LoVo (cell line): Measurements from ENCODE around the gene NUTM2B.
"Not testable (repeated sequence)": the region's sequence is repeated elsewhere in the genome, so short reads cannot be mapped to it uniquely, and the experiment has no call there.

ENCODE experiments used
- DNase-seq: peaks from one replicate; pipeline ENCODE4 v3.0.0-alpha.2; 2016; ENCODE audit warnings: low spot score

NUTM2B gene, protein sequence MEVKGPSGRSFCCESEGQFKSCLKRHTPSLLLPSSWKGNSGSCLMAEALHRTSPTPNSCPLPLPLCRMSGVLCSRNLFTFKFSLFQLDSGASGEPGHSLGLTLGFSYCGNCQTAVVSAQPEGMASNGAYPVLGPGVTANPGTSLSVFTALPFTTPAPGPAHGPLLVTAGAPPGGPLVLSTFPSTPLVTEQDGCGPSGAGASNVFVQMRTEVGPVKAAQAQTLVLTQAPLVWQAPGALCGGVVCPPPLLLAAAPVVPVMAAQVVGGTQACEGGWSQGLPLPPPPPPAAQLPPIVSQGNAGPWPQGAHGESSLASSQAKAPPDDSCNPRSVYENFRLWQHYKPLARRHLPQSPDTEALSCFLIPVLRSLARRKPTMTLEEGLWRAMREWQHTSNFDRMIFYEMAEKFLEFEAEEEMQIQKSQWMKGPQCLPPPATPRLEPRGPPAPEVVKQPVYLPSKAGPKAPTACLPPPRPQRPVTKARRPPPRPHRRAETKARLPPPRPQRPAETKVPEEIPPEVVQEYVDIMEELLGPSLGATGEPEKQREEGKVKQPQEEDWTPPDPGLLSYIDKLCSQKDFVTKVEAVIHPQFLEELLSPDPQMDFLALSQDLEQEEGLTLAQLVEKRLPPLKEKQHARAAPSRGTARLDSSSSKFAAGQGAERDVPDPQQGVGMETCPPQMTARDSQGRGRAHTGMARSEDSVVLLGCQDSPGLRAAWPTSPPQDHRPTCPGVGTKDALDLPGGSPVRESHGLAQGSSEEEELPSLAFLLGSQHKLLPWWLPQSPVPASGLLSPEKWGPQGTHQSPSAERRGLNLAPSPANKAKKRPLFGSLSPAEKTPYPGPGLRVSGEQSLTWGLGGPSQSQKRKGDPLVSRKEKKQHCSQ

DNA sequence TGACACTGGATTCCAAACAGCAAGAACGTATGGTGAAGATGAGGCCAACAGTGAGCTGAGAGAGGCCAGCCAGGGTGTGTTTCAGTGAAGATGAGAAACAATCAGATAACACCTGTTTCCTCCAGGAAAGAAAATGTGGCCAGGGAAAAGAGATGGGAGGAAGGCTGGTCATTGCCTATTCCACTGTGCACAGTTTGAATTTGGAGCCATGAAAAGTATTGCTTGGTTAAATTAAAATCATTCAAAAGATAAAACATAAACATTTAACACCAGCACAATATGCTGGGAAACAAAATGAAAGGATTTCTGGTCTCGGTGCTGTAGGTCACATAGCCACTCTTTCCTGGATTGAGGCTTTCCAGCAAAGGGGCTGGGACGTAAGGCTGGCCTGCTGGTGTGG, at the start of gene NUTM2B:
Gene NUTM2B (plus strand): TSS at position 301 of the 400 bp plus-strand sequence. CDS start 383 bp downstream, outside the sequence.
- DNase-seq = not testable (repeated sequence)

DNA sequence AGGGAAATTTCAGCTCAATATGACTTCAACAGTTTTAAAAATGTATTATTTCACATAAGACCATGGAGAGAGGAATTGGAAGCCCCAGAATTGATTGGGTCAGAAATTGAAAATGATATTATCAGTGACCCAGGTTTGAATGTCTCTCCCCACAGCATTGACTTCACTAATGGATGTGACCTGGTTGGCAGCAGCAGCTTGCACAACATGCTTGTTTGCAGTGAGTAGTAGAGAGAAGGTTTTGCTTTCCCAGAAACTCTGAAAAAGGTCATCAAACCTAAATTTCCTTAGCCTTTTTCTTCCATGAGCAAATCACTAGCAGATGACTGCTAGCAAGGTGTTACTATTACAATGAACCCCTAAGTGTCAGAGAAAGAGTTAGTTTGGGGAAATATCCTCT, 39.7 kb upstream of the NUTM2B start:
- not testable (repeated sequence) for DNase-seq

DNA sequence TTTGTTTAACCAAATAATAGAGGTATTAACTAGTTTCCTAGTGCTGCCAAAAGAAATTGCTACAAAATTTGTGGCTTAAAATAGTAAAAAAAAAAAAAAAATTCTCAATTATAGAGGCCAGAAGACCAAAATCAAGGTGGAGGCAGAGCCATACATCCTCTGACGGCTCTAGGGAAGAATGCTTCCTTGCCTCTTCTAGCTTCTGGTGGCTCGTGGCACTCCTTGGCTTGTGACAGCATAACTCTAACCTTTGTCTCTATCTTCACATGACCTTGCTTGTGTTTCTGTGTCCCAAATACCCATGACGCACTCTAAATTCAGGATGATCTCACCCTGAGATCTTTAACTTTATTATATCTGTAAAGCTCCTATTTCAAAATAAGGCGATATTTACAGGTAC, 38.3 kb upstream of the NUTM2B start:
- DNase-seq = not testable (repeated sequence)

DNA sequence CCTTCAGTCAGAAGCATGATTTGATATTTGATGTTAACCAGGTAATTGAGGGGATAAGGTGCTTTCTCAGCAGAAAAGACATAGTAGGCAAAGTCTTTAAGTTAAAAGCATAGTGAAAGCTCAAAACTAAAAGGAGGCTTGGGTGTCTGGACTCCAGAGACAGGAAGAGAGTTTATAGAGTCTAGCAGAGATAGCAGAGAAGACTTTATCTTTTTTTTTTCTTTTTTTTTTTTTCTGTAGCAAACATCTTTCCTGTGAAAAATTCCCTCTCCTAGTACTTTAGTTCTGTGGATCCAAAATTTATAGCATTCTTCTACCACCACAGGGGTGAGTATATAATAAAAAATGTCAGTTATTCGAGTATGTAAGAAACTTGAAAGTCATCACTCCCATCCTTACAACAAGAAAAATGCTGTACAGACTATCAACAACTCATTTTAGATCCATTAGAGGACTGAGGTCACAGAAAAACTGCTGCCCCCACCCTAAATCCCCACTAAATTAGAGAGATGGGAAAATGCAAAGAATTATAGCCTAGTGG, 33.7 kb upstream of the NUTM2B start:
- DNase-seq = not testable (repeated sequence)

DNA sequence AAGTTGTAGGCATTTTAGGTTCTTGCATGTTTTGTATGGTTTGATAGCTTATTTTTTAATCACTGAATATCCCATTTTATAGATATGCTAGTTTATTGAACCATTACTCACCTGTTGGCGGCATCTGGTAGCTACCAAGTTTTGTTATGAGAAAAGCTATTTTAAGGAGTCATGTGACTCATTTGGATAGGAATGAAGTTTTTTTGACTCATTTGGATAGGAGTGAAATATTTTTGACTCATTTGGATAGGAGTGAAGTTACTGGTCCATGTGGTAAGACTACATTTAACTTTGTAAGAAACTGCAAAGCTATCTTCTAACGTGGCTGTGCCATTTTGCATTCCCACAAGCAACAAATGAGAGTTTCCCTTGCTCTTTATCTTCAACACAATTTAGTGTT, 28.1 kb upstream of the NUTM2B start:
- DNase-seq = not testable (repeated sequence)

DNA sequence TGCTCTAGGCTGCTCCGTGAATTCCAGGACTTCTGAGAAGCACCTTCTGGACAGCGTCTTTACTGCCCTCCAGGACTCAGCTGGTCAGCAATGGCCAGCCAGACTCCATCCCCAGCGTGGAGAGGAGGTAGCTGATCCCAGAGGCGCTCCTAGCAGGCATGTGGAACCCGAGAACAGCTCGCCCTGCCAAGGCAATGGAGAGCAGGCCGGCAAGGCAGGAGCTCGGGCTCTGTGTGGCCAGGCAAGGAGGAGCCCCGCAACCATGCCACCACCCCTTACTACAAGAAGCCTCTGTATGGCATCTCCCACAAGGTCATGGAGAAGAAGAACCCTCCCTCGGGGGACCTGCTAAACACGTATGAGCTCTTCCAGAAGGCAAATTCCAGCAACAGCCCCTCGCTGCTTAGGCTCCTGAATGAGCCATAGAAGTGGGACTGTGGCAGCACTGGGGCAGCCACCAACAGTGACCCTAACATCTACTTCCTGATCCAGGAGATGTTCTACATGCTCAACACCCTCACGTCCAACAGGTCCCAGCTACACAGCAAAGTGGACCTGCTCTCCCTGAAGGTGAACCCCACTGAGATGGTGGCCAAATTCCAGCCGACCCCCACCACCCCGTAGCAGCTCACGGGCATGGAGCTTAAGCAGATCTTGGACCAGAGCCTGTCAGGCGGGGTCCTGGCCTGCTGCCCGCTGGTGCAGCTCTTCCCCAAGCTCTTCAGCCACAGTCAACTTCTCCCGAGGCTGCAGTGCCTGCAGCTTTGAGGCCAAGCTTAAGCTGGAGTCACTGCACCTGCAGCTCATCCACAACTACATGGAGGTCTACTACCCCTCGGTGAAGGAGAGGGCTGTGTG, 19.8 kb upstream of the NUTM2B start:
- not testable (repeated sequence) for DNase-seq

DNA sequence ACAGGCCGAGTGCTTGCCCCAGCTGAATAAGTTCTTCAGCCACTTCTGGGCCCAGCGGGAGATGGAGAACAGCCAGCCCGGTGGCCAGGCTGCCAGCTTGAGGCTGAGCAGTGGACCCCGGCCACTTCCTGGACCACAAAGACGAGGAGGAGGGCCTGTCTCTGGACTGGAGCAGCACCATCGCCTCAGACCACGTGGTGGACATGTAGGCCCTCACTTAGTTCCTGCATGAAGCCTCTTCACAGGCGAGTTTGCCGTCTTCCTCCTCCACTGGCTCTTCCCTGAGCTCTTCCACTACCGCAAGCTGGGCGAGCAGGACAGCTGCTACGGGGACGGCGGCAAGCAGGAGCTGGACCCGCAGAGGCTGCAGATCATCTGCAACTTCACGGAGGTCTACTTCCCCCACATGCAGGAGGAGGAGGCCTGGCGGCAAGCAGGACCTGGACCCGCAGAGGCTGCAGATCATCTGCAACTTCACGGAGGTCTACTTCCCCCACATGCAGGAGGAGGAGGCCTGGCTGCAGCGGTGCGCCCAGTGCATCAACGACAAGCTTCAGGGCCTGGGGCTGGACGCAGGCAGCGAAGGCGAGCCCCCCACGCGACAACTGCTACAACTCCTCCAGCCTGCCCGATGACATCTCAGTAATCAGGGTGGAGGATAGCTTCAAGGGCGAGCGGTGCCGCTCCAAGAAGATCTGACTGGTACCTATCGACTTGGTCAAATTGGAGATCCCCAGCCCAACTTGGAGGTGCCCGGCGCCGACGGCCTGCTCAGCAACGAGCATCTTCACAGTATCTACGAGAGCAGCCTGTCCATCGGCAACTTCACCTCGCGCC, 18.9 kb upstream of the NUTM2B start:
- DNase-seq = not testable (repeated sequence)

DNA sequence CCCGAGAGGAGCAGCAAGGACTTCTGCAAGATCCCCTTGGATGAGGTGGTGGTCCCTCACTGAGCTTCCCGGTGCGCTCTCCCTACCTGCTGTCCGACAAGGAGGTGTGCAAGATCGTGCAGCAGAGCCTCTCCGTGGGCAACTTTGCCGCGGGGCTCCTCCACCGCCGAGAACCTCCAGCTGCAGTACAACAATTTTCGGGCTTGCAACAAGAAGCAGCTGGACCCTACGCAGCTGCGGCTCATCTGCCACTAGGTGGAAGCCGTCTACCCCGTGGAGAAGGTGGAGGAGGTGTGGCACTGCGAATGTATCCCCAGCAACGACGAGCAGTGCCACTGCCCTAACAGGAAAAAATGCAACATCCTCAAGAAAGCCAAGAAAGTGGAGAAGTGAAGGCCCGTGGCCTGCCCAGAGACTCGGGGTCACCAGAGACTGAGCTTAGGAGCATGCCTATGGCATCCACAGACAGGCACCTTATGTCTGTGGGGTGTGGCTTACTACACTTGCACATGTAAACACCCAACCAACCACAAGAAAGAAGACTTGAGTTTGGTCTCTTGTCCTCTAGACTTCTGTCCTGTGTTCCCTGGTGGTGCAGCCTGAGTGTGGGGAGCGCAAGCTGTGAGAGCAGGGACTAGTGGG, 17.9 kb upstream of the NUTM2B start:
- peak; percentile 2 for DNase-seq

DNA sequence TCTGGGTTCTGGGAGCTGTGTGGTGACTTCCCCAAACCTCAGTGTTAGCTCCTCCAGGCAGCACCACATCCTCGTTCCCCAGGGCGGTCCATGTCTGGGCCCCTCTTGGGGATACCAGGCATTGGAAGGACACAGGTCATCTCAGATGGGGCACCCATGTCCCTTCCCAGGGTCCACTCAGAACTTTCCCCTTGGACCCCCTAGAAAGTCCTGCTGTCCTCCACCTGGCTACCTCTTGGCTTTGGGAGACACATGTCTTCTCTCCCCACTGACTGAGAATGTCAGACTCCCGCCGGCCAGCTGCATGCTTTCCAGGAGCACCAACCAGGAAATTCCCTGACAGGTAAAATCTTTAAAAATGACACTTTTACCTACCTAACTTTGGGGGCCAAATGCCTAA, 16.4 kb upstream of the NUTM2B start:
- not testable (repeated sequence) for DNase-seq

DNA sequence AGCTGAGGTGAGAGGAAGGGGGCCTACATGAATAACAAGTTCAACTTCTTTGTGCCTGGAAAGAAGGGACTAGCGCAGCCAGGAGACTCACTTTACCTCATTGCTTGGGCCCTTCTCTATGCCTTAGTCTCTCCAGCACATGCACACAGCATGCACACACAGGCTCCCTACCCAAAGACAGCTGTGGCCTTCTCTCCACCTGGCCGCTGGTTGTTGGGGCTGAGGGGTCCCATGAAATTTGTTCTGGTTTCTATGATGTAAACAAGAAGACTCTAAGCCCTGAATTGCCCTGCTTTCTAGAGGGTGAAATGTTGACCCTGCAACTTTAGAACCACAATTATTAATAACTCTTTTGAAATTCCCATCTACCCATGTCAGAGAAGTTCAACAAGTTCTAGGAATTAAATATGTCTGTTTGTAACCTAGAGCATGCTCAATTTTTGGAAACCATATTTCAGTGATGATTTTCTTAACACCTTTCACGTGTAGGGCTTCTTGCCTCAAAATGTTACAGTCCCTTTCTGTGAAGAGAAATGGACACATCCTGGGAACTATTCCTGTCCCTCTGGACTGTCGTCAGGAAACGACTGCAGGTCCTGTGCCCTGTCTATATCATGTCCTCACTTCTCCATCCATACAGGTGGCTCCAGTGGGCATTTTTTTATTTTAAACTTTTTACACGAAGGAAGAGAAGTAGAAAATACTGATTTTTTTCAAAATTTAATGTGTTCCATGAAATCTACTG, 15.4 kb upstream of the NUTM2B start:
- DNase-seq = not testable (repeated sequence)

DNA sequence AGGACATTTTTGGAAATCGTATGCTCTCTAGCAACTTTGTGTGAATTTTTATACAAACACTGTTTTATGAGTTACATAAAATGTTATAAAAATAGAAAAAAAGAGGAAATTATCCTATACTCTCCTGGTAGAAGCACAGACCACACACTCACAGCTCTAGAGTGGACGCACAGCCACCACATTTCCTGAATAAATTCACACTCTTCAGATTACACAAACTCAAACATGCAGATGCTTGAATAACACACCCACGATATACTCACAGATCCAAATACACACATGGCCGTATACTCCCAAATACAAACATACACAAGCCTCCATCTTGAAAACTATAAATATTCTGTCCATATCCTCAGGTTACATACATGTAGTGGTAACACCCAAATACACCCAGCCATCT, 14.2 kb upstream of the NUTM2B start:
- not testable (repeated sequence) for DNase-seq

DNA sequence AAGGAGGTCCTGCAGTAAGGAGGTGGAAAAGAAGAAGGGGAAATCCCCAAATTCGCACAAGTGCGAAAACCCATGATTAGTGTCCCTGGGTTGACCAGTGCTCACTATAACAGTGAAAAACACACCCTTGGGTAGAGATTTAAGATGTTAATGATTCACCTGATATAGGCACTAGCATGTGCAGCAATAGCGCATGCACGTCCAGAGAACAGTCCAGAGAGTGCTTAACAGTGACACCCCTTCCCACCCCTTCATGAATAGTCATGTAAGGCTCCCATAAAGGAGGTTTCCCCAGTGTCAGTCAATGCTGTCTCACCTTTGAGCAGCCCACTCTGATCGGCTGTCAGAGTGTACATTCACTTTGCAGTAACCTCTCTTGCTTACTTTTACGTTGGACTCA, 6.4 kb upstream of the NUTM2B start:
- DNase-seq = not testable (repeated sequence)

DNA sequence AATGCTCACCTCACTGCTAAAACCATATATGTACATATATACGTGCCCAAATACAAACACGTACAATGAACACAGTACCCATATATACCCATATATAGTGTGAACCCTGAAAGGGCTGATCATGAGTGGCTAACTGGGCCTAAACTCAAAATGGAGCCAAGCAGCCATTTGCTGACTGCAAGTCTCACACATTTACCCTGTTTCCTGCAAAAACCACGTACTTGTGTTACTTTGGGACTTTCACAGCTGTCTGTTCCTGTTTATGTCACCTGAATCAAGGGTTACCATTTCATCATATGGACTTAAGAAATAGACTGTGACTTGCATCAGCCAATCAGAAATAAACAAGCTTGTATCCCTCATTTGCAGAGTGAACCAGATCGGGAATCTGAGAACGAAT, 5.9 kb upstream of the NUTM2B start:
- not testable (repeated sequence) for DNase-seq

DNA sequence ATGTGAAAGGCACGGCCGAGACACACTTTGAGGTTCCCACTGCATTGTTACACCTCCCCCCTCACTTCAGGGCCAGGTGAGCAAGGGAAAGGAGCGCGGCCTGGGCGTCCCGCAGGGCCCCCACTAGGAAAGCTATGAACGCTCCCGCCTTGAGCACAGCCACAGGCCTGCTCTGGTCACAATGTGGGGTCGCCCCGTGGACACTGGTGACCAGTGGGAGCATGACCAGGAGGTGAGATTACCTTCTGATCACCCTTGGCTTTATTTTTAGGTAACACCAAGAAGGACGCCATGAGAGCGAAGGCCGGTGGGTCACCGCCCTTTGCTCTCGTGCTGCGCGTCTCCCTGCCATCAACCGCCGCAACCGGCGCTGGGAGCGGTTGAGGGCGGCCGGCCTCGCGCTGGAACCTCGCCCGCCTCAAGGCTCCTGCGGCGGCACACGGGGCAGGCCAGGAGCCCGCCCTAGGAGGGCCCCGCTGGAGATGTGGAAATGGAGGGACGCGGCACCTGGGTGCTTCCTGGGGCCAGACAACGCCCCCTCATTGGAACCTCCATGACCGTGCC, 2.6 kb upstream of the NUTM2B start:
- not testable (repeated sequence) for DNase-seq

DNA sequence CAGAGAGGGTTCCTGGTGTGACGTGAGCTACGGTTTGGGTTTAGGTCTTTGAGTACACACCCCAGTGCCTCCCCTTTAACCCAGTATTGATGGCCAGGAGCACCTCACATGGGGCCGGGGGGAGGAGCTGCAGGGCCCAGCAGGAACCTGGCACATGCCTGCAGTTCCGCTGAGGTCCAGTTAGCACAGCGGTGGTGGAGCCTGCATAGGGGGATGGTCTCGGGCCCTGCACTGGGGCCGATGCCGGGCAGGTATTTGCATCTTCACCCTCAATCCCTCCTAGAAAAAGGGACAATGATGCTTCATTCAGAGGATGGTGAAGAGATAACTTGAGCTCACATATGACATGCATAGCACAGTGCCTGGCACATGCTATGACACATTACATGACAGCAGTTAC, 4.0 kb downstream of the NUTM2B start:
- DNase-seq = not testable (repeated sequence)

DNA sequence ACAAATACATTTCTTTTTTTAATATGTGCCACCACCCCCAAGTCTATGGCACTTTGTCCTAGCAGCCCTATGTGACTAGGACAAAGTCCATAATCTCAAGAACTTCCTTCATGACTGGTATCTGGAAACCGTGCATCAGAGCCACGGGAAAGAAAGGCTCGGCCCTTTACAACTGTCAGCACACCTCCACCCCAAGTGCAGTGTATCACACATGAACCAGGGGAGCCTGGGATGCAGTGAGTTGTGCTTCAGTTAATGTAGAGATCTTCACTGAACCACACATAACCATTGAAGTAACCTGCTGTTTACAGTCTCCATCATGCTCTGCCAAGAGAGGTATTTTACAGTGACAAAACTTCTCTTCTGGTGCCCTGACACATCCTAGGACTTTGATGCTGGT, 11.9 kb downstream of the NUTM2B start:
- DNase-seq = not testable (repeated sequence)

DNA sequence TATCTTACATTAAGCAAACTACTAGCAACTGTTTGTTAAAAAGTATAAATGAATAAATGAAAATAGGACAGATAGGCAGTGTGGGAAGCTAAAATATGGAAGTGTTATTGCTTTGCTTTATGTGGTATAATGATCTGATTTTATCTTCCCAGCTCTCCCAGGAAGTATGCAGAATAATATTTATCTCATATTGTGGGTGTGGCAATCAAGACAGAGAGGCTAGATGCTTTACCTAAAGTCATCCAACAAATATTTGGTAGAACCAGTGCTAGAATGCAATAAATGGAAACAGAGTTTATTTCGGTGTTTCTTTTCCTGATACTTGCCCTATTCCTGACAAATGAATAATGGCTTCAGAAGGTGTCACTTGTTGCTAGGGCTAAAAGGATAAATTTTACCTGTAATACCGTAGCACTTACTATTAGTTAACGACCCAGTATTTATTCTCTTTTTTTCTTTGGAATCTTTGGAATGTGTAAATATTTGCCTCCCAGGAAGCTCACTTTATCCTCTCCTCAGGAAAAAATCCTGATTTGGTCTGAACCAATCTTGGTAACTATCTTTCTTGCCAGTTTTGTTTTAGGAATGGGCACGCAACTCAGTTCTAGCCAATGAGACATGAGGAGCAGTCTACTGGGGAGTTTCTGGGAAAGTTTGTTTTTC, 14.0 kb downstream of the NUTM2B start:
- not testable (repeated sequence) for DNase-seq

DNA sequence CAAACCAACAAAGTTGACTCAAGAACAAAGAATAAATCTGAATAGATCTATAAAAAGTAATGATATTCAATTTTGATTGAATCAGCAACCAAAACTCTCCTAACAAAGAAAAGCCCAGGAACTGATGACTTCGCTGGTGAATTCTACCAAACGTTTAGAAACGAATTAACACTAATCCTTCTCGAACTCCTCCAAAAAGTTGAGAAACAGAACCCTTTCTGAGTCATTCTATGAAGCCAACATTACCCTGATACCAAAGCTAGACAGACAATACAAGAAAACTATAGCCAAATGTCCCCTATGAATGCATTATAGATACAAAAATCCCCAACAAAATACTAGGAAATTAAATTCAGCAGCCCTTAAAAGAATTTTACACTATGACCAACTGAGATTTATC, 17.0 kb downstream of the NUTM2B start:
- not testable (repeated sequence) for DNase-seq

DNA sequence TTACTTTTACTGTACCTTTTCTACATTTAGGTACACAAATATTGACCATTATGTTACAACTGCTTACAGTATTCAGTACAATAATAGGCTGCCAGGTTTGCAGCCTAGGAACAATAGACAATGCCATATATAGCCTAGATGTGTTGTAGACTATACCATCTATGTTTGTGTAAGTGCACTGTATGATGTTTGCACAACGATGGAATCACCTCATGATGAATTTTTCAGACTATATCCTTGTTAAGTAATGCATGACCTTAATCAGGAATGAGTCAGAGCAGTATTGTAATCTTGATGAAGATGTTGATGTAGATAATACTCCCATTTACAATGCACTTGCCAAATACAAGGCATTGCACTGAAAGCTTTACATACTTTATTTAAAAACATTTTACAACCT, 23.6 kb downstream of the NUTM2B start:
- DNase-seq = peak; percentile 2
